ENCODE measurements around the gene CNIH1. TPM values are rescaled to one million over a fixed set of nuclear protein-coding genes. Genes with fewer than 3 reads are reported as not detected.

The CNIH1 gene
- total RNA-seq, 1 experiment from 2014 or later = 80.7 TPM

GRCh38 chr14:54483846-54484245 is 42.7 kb upstream of the CNIH1 start:
- no peak for DNase-seq (ENCODE audit: low spot score)
- Mint-ChIP-seq H3K4me3 (no peak overlapping the region), H3K36me3 (peaks cover 13% of the 10 kb centered on the region), H3K9me3 (no peaks in the 10 kb centered on the region), H3K4me1 (peaks cover 24% of the 10 kb centered on the region), H3K27ac (no peak overlapping the region), H3K27me3 (ENCODE audit: low read depth) (no peaks in the 10 kb centered on the region)
- TF ChIP-seq ATF3 (CRISPR knock-in tag; conservative IDR thresholded peaks at IDR 0.05) = no peak
- no peak for ATAC-seq
- CTCF ChIA-PET = no interaction called here
- POLR2A ChIA-PET = no interaction called here

GRCh38 chr14:54483073-54483745 is 42.0 kb upstream of the CNIH1 start:
- H3K9me3 Mint-ChIP-seq = no peaks in the 10 kb centered on the region
- ATAC-seq = no peak
- peaks cover 15% of the 10 kb centered on the region for H3K36me3 Mint-ChIP-seq
- no peak overlapping the region for H3K4me3 Mint-ChIP-seq
- H3K27ac Mint-ChIP-seq = no peak overlapping the region
- ChIA-PET CTCF (no interaction called here), POLR2A (no interaction called here)
- DNase-seq (ENCODE audit: low spot score) = no peak
- H3K27me3 Mint-ChIP-seq (ENCODE audit: low read depth) = no peaks in the 10 kb centered on the region
- H3K4me1 Mint-ChIP-seq = peaks cover 24% of the 10 kb centered on the region
- no peak for TF ChIP-seq NFE2L1 (CRISPR knock-in tag; IDR thresholded peaks at IDR 0.05)
- TF ChIP-seq IRF2 (CRISPR knock-in tag; IDR thresholded peaks at IDR 0.05; ENCODE audit: borderline replicate concordance, low read depth) = no peak
- no peak for TF ChIP-seq MYBL2 (CRISPR knock-in tag; IDR thresholded peaks at IDR 0.05)
- no peak for TF ChIP-seq ELF4 (CRISPR knock-in tag; IDR thresholded peaks at IDR 0.05; ENCODE audit: low read depth)
- TF ChIP-seq CBFB (CRISPR knock-in tag; IDR thresholded peaks at IDR 0.05; ENCODE audit: low read depth) = no peak
- no peak for TF ChIP-seq CREM (CRISPR knock-in tag; IDR thresholded peaks at IDR 0.05)
- no peak for TF ChIP-seq NFYB (CRISPR knock-in tag; conservative IDR thresholded peaks at IDR 0.05; ENCODE audit: low read depth)
- TF ChIP-seq ATF2 (CRISPR knock-in tag; IDR thresholded peaks at IDR 0.05; ENCODE audit: borderline replicate concordance, low read depth) = no peak
- TF ChIP-seq MLX (CRISPR knock-in tag; IDR thresholded peaks at IDR 0.05) = no peak
- no peak for TF ChIP-seq PRDM15 (CRISPR knock-in tag; IDR thresholded peaks at IDR 0.05)
- TF ChIP-seq SOX15 (CRISPR knock-in tag; IDR thresholded peaks at IDR 0.05) = no peak
- no peak for TF ChIP-seq GABPB1 (CRISPR knock-in tag; IDR thresholded peaks at IDR 0.05)
- TF ChIP-seq FOXJ3 (CRISPR knock-in tag; IDR thresholded peaks at IDR 0.05; ENCODE audit: borderline replicate concordance) = no peak
- TF ChIP-seq E2F1 (CRISPR knock-in tag; IDR thresholded peaks at IDR 0.05) = no peak
- no peak for TF ChIP-seq FOXP4 (CRISPR knock-in tag; IDR thresholded peaks at IDR 0.05)
- no peak for TF ChIP-seq HMGA2 (CRISPR knock-in tag; IDR thresholded peaks at IDR 0.05)
- TF ChIP-seq PREB (CRISPR knock-in tag; IDR thresholded peaks at IDR 0.05; ENCODE audit: borderline replicate concordance) = no peak
- no peak for TF ChIP-seq TEAD1 (CRISPR knock-in tag; IDR thresholded peaks at IDR 0.05)
- TF ChIP-seq ERG (CRISPR knock-in tag; IDR thresholded peaks at IDR 0.05) = no peak
- no peak for TF ChIP-seq NR1H2 (CRISPR knock-in tag; IDR thresholded peaks at IDR 0.05)

All from WTC11 (cell line).